Measurements from ENCODE around the gene MICOS13. TPM values are rescaled to one million over a fixed set of nuclear protein-coding genes. Genes with fewer than 3 reads are reported as not detected.

The MICOS13 gene
- polyA plus RNA-seq, 1 of the 3 experiments (the other 2 are of a cell fraction), result 112 TPM

DNA sequence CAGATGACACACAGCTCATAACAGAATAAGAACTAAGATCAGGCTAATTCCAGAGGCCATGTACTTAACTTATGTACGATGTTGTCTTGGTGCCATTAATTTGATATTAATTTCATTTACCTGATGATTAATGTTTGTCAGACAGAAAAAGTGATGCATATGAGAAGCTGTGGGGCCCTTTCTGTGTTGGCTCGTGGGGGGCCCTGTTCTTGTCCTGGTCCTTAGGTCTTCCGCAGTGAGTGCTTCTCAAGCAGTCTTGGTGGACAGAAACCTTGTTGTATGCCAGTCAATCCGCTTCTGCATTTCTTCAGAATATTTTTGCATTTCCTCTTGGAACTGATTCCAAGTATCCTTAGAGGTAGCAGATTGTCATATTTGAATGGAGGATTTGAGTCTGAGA lies 37.3 kb downstream of the MICOS13 start (continued):
- TF ChIP-seq, protein P1, sequence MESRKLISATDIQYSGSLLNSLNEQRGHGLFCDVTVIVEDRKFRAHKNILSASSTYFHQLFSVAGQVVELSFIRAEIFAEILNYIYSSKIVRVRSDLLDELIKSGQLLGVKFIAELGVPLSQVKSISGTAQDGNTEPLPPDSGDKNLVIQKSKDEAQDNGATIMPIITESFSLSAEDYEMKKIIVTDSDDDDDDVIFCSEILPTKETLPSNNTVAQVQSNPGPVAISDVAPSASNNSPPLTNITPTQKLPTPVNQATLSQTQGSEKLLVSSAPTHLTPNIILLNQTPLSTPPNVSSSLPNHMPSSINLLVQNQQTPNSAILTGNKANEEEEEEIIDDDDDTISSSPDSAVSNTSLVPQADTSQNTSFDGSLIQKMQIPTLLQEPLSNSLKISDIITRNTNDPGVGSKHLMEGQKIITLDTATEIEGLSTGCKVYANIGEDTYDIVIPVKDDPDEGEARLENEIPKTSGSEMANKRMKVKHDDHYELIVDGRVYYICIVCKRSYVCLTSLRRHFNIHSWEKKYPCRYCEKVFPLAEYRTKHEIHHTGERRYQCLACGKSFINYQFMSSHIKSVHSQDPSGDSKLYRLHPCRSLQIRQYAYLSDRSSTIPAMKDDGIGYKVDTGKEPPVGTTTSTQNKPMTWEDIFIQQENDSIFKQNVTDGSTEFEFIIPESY (IDR thresholded peaks at IDR 0.05; ENCODE audit: borderline replicate concordance, low read depth), result no peak

DNA sequence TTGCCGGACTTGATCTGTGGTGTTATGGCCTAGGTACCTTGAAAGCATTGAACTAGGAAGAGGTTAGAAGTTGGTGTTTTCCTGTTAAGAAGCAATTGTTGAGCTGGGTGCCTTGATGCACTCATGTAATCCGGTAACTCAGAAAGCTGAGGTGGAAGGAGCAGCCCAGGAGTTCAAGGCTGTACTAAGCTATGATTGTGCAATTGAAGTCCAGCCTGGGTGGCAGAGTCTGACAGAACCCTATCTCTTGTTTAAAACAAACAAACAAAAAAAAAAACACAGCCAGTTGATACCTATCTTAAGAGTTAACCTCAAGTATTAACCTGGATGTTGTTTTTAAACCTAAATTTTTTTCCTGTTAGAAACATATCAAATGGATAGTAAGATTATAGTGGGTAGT lies 38.1 kb downstream of the MICOS13 start:
- peaks cover 13% of the 10 kb centered on the region for H3F3A ChIP-seq (replicated peaks; ENCODE audit: insufficient read depth)
- H2AFZ ChIP-seq (ENCODE audit: low read depth), result no peak overlapping the region
- H3K4me2 ChIP-seq, result no peak overlapping the region
- POLR2A ChIA-PET, result no interaction called here
- H3K36me3 ChIP-seq (replicated peaks in 1 of 2; ENCODE audit: control insufficient read depth in 1 of 2, insufficient read depth in 2 of 2, low read length in 1 of 2), result peaks cover 44 to 49% of the 10 kb centered on the region in 2 experiments
- H4K20me1 ChIP-seq (ENCODE audit: insufficient read depth), result peaks cover 92% of the 10 kb centered on the region
- H3K79me2 ChIP-seq (ENCODE audit: insufficient read depth), result peaks cover 98% of the 10 kb centered on the region
- WGBS (ENCODE audit: low lambda C conversion rate), result 97% methylated on average over 2 of the region's 2 CpGs
- TF ChIP-seq RXRA (IDR thresholded peaks at IDR 0.05; ENCODE audit: borderline replicate concordance, low read depth) (no peak), NFIC (IDR thresholded peaks at IDR 0.05; ENCODE audit: borderline replicate concordance) (no peak), FOXJ3 (CRISPR knock-in tag; IDR thresholded peaks at IDR 0.05) (no peak)
- CTCF ChIA-PET, result no interaction called here
- H3K4me1 ChIP-seq (ENCODE audit: control insufficient read depth in 1 of 2, insufficient read depth in 2 of 2, low read depth in 1 of 2, low read length in 1 of 2), result no peaks in the 10 kb centered on the region
- H3K27ac ChIP-seq (ENCODE audit: low read depth in 2 of 2, low read length in 1 of 2), result no peak overlapping the region
- H3K9ac ChIP-seq, result no peak overlapping the region
- no peaks in the 10 kb centered on the region for H3K9me2 ChIP-seq
- H3K27me3 ChIP-seq (ENCODE audit: insufficient read depth), result no peaks in the 10 kb centered on the region
- no peaks in the 10 kb centered on the region for H3K9me3 ChIP-seq
- no peak for DNase-seq
- H3K4me3 ChIP-seq (ENCODE audit: low read depth in 2 of 2, low read length in 1 of 2), result no peak overlapping the region

DNA sequence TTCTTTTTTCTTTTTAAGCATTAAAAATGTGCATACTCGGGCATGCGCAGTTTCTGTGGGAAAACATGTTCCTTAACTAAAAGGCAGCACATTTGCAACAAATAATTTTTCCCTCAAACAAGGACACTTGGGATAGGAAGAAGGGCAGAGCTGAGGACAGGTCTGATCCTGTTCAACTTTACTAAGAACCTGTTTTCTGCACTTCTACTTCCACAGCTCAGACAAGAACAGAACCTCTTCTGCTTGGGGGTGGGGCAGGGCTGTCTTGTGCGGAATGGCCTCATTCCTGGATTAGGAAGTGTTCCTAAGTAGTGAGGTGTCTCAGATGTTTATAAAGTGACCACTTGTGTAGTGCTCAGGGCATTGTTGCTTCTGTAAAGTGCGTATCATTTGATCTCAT lies 39.1 kb downstream of the MICOS13 start:
- Histone ChIP-seq H3K27ac (ENCODE audit: low read depth in 2 of 2, low read length in 1 of 2) (no peak overlapping the region), H3K36me3 (replicated peaks in 1 of 2; ENCODE audit: control insufficient read depth in 1 of 2, insufficient read depth in 2 of 2, low read length in 1 of 2) (peaks cover 39% of the 10 kb centered on the region in 2 experiments), H3K4me1 (ENCODE audit: control insufficient read depth in 1 of 2, insufficient read depth in 2 of 2, low read depth in 1 of 2, low read length in 1 of 2) (no peaks in the 10 kb centered on the region), H3K9me3 (no peaks in the 10 kb centered on the region), H3K9me2 (no peaks in the 10 kb centered on the region), H4K20me1 (ENCODE audit: insufficient read depth) (peaks cover 90% of the 10 kb centered on the region), H3K4me3 (ENCODE audit: low read depth in 2 of 2, low read length in 1 of 2) (no peak overlapping the region), H3K4me2 (no peak overlapping the region), H3K9ac (no peak overlapping the region), H3K79me2 (ENCODE audit: insufficient read depth) (peaks cover 100% of the 10 kb centered on the region), H3F3A (replicated peaks; ENCODE audit: insufficient read depth) (peaks cover 13% of the 10 kb centered on the region), H3K27me3 (ENCODE audit: insufficient read depth) (no peaks in the 10 kb centered on the region), H2AFZ (ENCODE audit: low read depth) (no peak overlapping the region)
- CTCF ChIA-PET, result no interaction called here
- DNase-seq, result no peak
- TF ChIP-seq, protein P2, sequence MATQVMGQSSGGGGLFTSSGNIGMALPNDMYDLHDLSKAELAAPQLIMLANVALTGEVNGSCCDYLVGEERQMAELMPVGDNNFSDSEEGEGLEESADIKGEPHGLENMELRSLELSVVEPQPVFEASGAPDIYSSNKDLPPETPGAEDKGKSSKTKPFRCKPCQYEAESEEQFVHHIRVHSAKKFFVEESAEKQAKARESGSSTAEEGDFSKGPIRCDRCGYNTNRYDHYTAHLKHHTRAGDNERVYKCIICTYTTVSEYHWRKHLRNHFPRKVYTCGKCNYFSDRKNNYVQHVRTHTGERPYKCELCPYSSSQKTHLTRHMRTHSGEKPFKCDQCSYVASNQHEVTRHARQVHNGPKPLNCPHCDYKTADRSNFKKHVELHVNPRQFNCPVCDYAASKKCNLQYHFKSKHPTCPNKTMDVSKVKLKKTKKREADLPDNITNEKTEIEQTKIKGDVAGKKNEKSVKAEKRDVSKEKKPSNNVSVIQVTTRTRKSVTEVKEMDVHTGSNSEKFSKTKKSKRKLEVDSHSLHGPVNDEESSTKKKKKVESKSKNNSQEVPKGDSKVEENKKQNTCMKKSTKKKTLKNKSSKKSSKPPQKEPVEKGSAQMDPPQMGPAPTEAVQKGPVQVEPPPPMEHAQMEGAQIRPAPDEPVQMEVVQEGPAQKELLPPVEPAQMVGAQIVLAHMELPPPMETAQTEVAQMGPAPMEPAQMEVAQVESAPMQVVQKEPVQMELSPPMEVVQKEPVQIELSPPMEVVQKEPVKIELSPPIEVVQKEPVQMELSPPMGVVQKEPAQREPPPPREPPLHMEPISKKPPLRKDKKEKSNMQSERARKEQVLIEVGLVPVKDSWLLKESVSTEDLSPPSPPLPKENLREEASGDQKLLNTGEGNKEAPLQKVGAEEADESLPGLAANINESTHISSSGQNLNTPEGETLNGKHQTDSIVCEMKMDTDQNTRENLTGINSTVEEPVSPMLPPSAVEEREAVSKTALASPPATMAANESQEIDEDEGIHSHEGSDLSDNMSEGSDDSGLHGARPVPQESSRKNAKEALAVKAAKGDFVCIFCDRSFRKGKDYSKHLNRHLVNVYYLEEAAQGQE (IDR thresholded peaks at IDR 0.05; ENCODE audit: low read depth, low read length), result no peak
- TF ChIP-seq, protein P3, sequence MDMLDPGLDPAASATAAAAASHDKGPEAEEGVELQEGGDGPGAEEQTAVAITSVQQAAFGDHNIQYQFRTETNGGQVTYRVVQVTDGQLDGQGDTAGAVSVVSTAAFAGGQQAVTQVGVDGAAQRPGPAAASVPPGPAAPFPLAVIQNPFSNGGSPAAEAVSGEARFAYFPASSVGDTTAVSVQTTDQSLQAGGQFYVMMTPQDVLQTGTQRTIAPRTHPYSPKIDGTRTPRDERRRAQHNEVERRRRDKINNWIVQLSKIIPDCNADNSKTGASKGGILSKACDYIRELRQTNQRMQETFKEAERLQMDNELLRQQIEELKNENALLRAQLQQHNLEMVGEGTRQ (IDR thresholded peaks at IDR 0.05; ENCODE audit: borderline replicate concordance, low read depth, low read length), result no peak
- TF ChIP-seq FOSL2 (IDR thresholded peaks at IDR 0.05; ENCODE audit: borderline replicate concordance, low read depth), result no peak
- TF ChIP-seq TEAD4 (IDR thresholded peaks at IDR 0.05; ENCODE audit: borderline replicate concordance, insufficient read depth), result no peak
- 96% methylated on average over 4 of the region's 4 CpGs for WGBS (ENCODE audit: low lambda C conversion rate)
- POLR2A ChIA-PET, result no interaction called here

All from SK-N-SH (cell line).